Measurements from ENCODE around the gene SLCO3A1.

DNA sequence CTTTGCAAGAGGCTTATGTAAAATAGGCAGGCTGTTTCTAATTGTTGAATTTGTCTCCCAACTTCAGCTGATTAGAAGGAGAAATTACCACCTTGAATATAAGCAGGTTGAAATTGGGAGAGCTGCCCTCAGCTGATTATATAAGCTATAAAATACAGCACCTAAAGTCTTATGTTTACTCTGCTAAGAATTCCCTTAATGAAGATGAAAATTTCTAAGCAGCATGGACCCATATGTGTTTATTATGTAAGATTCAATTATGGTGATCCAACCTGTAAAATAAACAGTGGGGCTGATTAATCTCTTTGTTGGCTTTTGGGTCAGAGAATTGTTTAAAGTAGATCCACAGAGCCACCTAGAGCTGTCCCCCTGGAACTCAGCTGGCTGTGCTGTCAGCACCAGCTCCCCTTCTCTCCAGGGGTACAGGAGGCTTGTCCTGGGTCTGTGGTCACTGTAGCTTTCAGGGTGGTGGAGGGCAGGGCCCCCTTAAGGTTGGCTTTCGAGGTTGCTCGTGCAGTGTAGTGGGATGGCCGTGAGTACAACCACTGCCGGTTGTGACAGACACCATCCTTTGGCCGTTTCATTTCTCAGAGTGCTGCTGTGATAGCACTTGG, 9.5 kb downstream of the SLCO3A1 start:
- TF ChIP-seq POLR2A (IDR thresholded peaks at IDR 0.05; ENCODE audit: low read length) (no peak), GATA1 (IDR thresholded peaks at IDR 0.05; ENCODE audit: low read depth, low read length) (no peak)

Measured in erythroblast (primary cell).